Chondrocyte (in vitro differentiated cells): Measurements from ENCODE around the gene CCDC57. TPM values are rescaled to one million over a fixed set of nuclear protein-coding genes. Genes with fewer than 3 reads are reported as not detected.

Experiments used
- DNase-seq: peaks from one replicate; pipeline ENCODE4 v3.0.0; 2021; ENCODE audit warnings: mixed read lengths, low spot score
- H3K27ac Mint-ChIP-seq: one replicate; pipeline ENCODE4 v1.8.0; 2021; ENCODE audit warnings: mild to moderate bottlenecking, moderate library complexity, mixed read lengths; ENCODE audit not compliant: unreplicated experiment
- H3K27me3 Mint-ChIP-seq: 2 replicates; pipeline ENCODE4 v1.8.0; 2021; ENCODE audit warnings: low read depth, mixed read lengths
- H3K36me3 Mint-ChIP-seq: 2 replicates; pipeline ENCODE4 v1.8.0; 2021; ENCODE audit warnings: low read depth, mixed read lengths
- H3K4me1 Mint-ChIP-seq: 2 replicates; pipeline ENCODE4 v1.8.0; 2021; ENCODE audit warnings: low read depth, mild to moderate bottlenecking, mixed read lengths
- H3K4me3 Mint-ChIP-seq: one replicate; pipeline ENCODE4 v1.8.0; 2021; ENCODE audit warnings: mild to moderate bottlenecking, moderate library complexity, mixed read lengths; ENCODE audit not compliant: unreplicated experiment
- H3K9me3 Mint-ChIP-seq: 2 replicates; pipeline ENCODE4 v1.8.0; 2021; ENCODE audit warnings: low read depth, mixed read lengths
- total RNA-seq: library from RNA; stranded (reverse); gene quantifications from 3 replicates; pipeline ENCODE4 v1.2.1, GENCODE V29; 2021
- TF ChIP-seq, protein P1 (sequence below): fragments of 200-600 bp; sonication (generic); IDR thresholded peaks from 2 replicates; pipeline ENCODE4 v1.5.0; 2021; ENCODE audit warnings: antibody characterized with exemption, mild to moderate bottlenecking, moderate library complexity

CCDC57 gene
- total RNA-seq, 1 donor from 2014 or later = 23.5 TPM

GRCh38 chr17:82107341-82107860, 105.2 kb downstream of the CCDC57 start:
- TF ChIP-seq, protein P1, sequence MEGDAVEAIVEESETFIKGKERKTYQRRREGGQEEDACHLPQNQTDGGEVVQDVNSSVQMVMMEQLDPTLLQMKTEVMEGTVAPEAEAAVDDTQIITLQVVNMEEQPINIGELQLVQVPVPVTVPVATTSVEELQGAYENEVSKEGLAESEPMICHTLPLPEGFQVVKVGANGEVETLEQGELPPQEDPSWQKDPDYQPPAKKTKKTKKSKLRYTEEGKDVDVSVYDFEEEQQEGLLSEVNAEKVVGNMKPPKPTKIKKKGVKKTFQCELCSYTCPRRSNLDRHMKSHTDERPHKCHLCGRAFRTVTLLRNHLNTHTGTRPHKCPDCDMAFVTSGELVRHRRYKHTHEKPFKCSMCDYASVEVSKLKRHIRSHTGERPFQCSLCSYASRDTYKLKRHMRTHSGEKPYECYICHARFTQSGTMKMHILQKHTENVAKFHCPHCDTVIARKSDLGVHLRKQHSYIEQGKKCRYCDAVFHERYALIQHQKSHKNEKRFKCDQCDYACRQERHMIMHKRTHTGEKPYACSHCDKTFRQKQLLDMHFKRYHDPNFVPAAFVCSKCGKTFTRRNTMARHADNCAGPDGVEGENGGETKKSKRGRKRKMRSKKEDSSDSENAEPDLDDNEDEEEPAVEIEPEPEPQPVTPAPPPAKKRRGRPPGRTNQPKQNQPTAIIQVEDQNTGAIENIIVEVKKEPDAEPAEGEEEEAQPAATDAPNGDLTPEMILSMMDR = peak; percentile 52
- H3K27me3 Mint-ChIP-seq = no peaks in the 10 kb centered on the region
- no peak for DNase-seq
- H3K4me1 Mint-ChIP-seq = peaks cover 20% of the 10 kb centered on the region
- no peaks in the 10 kb centered on the region for H3K36me3 Mint-ChIP-seq
- H3K9me3 Mint-ChIP-seq = no peaks in the 10 kb centered on the region
- H3K27ac Mint-ChIP-seq = no peak overlapping the region
- H3K4me3 Mint-ChIP-seq = no peak overlapping the region

GRCh38 chr17:82106688-82107305, 105.8 kb downstream of the CCDC57 start:
- no peaks in the 10 kb centered on the region for H3K27me3 Mint-ChIP-seq
- H3K36me3 Mint-ChIP-seq = no peaks in the 10 kb centered on the region
- peak overlapping the region; percentile 32 for H3K27ac Mint-ChIP-seq
- DNase-seq = no peak
- TF ChIP-seq, protein P1 = no peak
- no peak overlapping the region for H3K4me3 Mint-ChIP-seq
- H3K9me3 Mint-ChIP-seq = no peaks in the 10 kb centered on the region
- H3K4me1 Mint-ChIP-seq = peaks cover 20% of the 10 kb centered on the region

DNA sequence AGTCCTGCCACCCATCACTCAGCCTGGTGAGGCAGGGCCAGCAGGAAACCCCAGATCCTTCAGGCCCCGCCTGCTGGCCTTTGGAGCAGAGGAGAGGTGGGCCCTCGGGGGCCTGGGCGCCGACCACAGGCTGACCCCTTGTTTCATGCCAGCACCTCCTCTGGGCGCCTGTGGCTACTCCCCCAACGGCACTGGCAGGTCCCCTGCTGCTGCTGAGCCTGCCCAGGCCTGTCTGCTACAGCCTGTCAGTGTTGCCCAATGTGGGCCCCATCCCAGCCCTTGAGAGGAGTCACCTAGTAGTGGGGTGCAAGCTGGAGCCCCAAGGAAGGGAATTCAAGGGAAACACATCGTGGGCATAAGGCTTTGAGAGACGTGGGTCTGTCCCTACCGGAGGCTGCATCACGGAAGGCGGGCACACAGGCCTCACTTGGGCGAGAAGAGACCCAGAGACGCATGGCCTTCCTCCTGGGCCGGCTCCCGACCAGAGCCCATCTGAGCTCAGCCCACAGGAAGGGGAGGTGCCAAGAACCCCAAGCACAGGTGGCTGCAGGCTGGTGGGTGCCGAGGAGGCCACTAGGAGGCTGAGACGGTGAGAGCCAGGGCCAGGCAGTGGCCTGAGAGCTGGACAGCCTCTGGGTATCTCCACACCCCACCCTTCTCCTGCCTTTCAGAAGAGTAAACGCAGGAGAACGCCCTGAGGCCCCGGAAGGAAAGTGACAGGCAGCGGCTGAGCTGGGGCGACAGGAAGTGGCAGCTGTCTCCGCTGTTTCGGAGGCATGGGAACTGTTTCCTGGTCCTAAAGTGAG, 106.6 kb downstream of the CCDC57 start:
- H3K4me1 Mint-ChIP-seq = peaks cover 20% of the 10 kb centered on the region

DNA sequence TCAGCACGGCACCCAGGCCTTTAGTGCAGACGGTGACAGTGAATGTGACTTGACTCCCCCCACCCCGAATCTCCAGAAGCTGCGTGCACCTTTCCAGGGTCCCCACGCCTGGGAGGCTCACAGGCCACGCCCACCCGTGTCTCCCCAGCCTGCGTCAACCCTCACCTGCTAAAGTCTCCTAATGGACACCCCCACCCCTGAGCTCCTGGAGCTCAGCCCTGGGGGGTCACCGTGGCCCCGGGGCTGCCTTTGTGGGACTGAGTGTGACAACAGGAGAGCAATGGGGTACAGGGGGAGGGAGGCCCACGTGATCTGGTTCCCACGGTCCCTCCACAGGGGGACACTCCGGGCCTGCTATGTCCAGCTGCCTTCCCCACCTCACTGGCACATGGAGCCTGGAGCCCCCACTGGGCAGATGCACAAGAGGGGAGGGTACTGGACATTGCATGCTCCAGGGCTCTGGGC, 107.2 kb downstream of the CCDC57 start:
- H3K36me3 Mint-ChIP-seq = no peaks in the 10 kb centered on the region

More for the DNA sequence above, 106.6 kb downstream of the CCDC57 start:
- Mint-ChIP-seq H3K36me3 (no peaks in the 10 kb centered on the region), H3K27ac (peak overlapping the region; percentile 32), H3K4me3 (no peak overlapping the region), H3K9me3 (no peaks in the 10 kb centered on the region), H3K27me3 (no peaks in the 10 kb centered on the region)
- no peak for DNase-seq
- TF ChIP-seq, protein P1 = peak; percentile 67

More for the DNA sequence above, 107.2 kb downstream of the CCDC57 start:
- H3K4me1 Mint-ChIP-seq = peaks cover 20% of the 10 kb centered on the region
- DNase-seq = no peak
- no peak overlapping the region for H3K27ac Mint-ChIP-seq
- no peaks in the 10 kb centered on the region for H3K9me3 Mint-ChIP-seq
- no peaks in the 10 kb centered on the region for H3K27me3 Mint-ChIP-seq
- H3K4me3 Mint-ChIP-seq = no peak overlapping the region
- TF ChIP-seq, protein P1 = no peak
